GM12892 (cell line): ENCODE data around the gene CSK.
A peak's percentile ranks its signal among the peaks of the same experiment; 100 is the strongest.
"Not testable (repeated sequence)": the region's sequence is repeated elsewhere in the genome, so short reads cannot be mapped to it uniquely, and the experiment has no call there.

Experiments used
- DNase-seq: peaks from one replicate; pipeline ENCODE4 v3.0.0; 2011; ENCODE audit not compliant: insufficient read length
- FAIRE-seq: peaks from 2 replicates; lab custom pipeline; 2011; peaks lifted over from hg19 to GRCh38; lab: Jason Lieb, UNC
- POLR2A ChIP-seq: IDR thresholded peaks from 2 replicates; pipeline ENCODE4 v1.6.1; 2011; ENCODE audit warnings: low read depth, low read length, control low read depth
- POLR2AphosphoS5 ChIP-seq: IDR thresholded peaks from 2 replicates; pipeline ENCODE4 v1.6.1; 2011; ENCODE audit warnings: low read depth, low read length, control low read depth
- TAF1 ChIP-seq: IDR thresholded peaks from 2 replicates; pipeline ENCODE4 v1.6.1; 2011; ENCODE audit warnings: low read depth, mild to moderate bottlenecking, control low read depth, low read length, borderline replicate concordance

The CSK gene

GRCh38 chr15:74783072-74783807 lies 1.4 kb downstream of the CSK start:
- DNase-seq (no peak), FAIRE-seq (peak; percentile 5)
- TF ChIP-seq TAF1 (no peak), POLR2A (peak; percentile 39; the same call in 1 of the 2 replicates), POLR2AphosphoS5 (no peak)

GRCh38 chr15:74783808-74784175 lies 1.9 kb downstream of the CSK start:
- DNase-seq (no peak), FAIRE-seq (no peak)
- no peak; the same call in 1 of the 2 replicates for TF ChIP-seq POLR2A
- no peak for TF ChIP-seq POLR2AphosphoS5
- no peak for TF ChIP-seq TAF1

- no peak for TF ChIP-seq POLR2AphosphoS5
- TF ChIP-seq TAF1, result no peak
- no peak for TF ChIP-seq POLR2A
- DNase-seq, result no peak
- FAIRE-seq, result no peak
Observed at GRCh38 chr15:74784426-74785193, 2.7 kb downstream of the CSK start.

GRCh38 chr15:74785194-74786032 lies 3.5 kb downstream of the CSK start:
- no peak for TF ChIP-seq TAF1
- no peak; the same call in 1 of the 2 replicates for TF ChIP-seq POLR2A
- no peak for TF ChIP-seq POLR2AphosphoS5
- DNase-seq (no peak), FAIRE-seq (peak; percentile 75)

GRCh38 chr15:74786081-74786480 lies 4.2 kb downstream of the CSK start:
- TF ChIP-seq POLR2A, result peak; percentile 14; the same call in 1 of the 2 replicates
- not testable (repeated sequence) for FAIRE-seq

GRCh38 chr15:74786551-74787165 lies 4.8 kb downstream of the CSK start:
- FAIRE-seq (peak; percentile 83), DNase-seq (no peak)
- TF ChIP-seq POLR2A (no peak), TAF1 (no peak), POLR2AphosphoS5 (no peak; the same call in 1 of the 2 replicates)

More at GRCh38 chr15:74786081-74786480, 4.2 kb downstream of the CSK start:
- not testable (repeated sequence) for DNase-seq

- TF ChIP-seq TAF1 (0 out of 2 replicates have a peak, but pooled peaks have one; percentile 12), POLR2AphosphoS5 (no peak)
- FAIRE-seq, result no peak
- DNase-seq, result peak; percentile 70
Observed at GRCh38 chr15:74787251-74788041, 5.6 kb downstream of the CSK start.

- TF ChIP-seq TAF1 (no peak), POLR2AphosphoS5 (no peak), POLR2A (no peak)
- FAIRE-seq (no peak), DNase-seq (no peak)
Observed at GRCh38 chr15:74788042-74788682, 6.3 kb downstream of the CSK start.

GRCh38 chr15:74788683-74789151 lies 6.8 kb downstream of the CSK start:
- FAIRE-seq (peak; percentile 97), DNase-seq (peak; percentile 66)
- TF ChIP-seq TAF1 (peak; percentile 95), POLR2AphosphoS5 (peak; percentile 80; the same call in 1 of the 2 replicates), POLR2A (peak; percentile 92)
